ENCODE measurements around the gene GRPEL2. TPM values are rescaled to one million over a fixed set of nuclear protein-coding genes. Genes with fewer than 3 reads are reported as not detected.

GRPEL2 gene
- total and polyA plus RNA-seq, 8 donors, result 1.4 to 19.1 (median 7.0) TPM

GRCh38 chr5:149360272-149360671 is 15.0 kb downstream of the GRPEL2 start:
- DNase-seq, result no peak

GRCh38 chr5:149362541-149362940 is 17.2 kb downstream of the GRPEL2 start:
- peaks cover 7 to 20% (median 12%) of the 10 kb centered on the region in 4 donors for H3K4me1 ChIP-seq
- WGBS, 5 donors, result 89 to 94% (median 92%) methylated on average over 7 to 12 of the region's 12 CpGs
- H3K36me3 ChIP-seq, result no peaks in the 10 kb centered on the region
- TF ChIP-seq POLR2AphosphoS5 (IDR thresholded peaks at IDR 0.05) (no peak), EP300 (IDR thresholded peaks at IDR 0.05) (no peak), CTCF (IDR thresholded peaks at IDR 0.05) (no peak), POLR2A (IDR thresholded peaks at IDR 0.05) (no peak)
- intact Hi-C loops (cut with DNase I; ENCODE audit: low total_unique reads), result no loop called here
- no peak overlapping the region for H3K27ac ChIP-seq
- no peaks in the 10 kb centered on the region for H3K9me3 ChIP-seq
- H3K4me3 ChIP-seq, result no peak overlapping the region
- DNase-seq, result no peak
- H3K27me3 ChIP-seq, result no peaks in the 10 kb centered on the region

More at GRCh38 chr5:149360272-149360671, 15.0 kb downstream of the GRPEL2 start:
- H3K4me3 ChIP-seq, result no peak overlapping the region
- intact Hi-C loops (cut with DNase I; ENCODE audit: low total_unique reads), result no loop called here
- no peak for TF ChIP-seq EP300 (IDR thresholded peaks at IDR 0.05)
- no peak for TF ChIP-seq POLR2A (IDR thresholded peaks at IDR 0.05)
- no peak for TF ChIP-seq POLR2AphosphoS5 (IDR thresholded peaks at IDR 0.05)
- no peak for TF ChIP-seq CTCF (IDR thresholded peaks at IDR 0.05)
- H3K27me3 ChIP-seq, result no peaks in the 10 kb centered on the region
- peaks cover 0 to 5% (median 3%) of the 10 kb centered on the region in 4 donors for H3K36me3 ChIP-seq
- WGBS, 5 donors, result 68 to 93% (median 78%) methylated on average over 1 of the region's 1 CpG
- H3K4me1 ChIP-seq, result peaks cover 11 to 21% (median 15%) of the 10 kb centered on the region in 4 donors
- H3K9me3 ChIP-seq, result no peaks in the 10 kb centered on the region
- no peak overlapping the region for H3K27ac ChIP-seq

GRCh38 chr5:149363358-149363757 is 18.1 kb downstream of the GRPEL2 start:
- TF ChIP-seq EP300 (IDR thresholded peaks at IDR 0.05) (no peak), POLR2AphosphoS5 (IDR thresholded peaks at IDR 0.05) (no peak)
- DNase-seq, result no peak
- Histone ChIP-seq H3K4me1 (peaks cover 1 to 23% (median 13%) of the 10 kb centered on the region in 4 donors), H3K27ac (no peak overlapping the region), H3K27me3 (no peaks in the 10 kb centered on the region), H3K4me3 (no peak overlapping the region), H3K9me3 (no peaks in the 10 kb centered on the region), H3K36me3 (no peaks in the 10 kb centered on the region)
- intact Hi-C loops (cut with DNase I; ENCODE audit: low total_unique reads), result no loop called here

- Histone ChIP-seq H3K4me1 (peaks cover 0 to 18% (median 9%) of the 10 kb centered on the region in 4 donors), H3K27ac (no peak overlapping the region), H3K9me3 (no peaks in the 10 kb centered on the region), H3K27me3 (no peaks in the 10 kb centered on the region), H3K4me3 (no peak overlapping the region), H3K36me3 (no peaks in the 10 kb centered on the region)
- no peak for DNase-seq
- no peak for TF ChIP-seq POLR2AphosphoS5 (IDR thresholded peaks at IDR 0.05)
- intact Hi-C loops (cut with DNase I; ENCODE audit: low total_unique reads), result no loop called here
- WGBS, 5 donors, result 94 to 97% (median 95%) methylated on average over 9 of the region's 9 CpGs
These were observed 18.6 kb downstream of the GRPEL2 start for GRCh38 chr5:149363936-149364335.

- intact Hi-C loops (cut with DNase I; ENCODE audit: low total_unique reads), result no loop called here
- no peaks in the 10 kb centered on the region for H3K27me3 ChIP-seq
- 86 to 94% (median 91%) methylated on average over 2 of the region's 2 CpGs for WGBS, 5 donors
- H3K27ac ChIP-seq, result no peak overlapping the region
- H3K4me1 ChIP-seq, result peaks cover 0 to 14% (median 9%) of the 10 kb centered on the region in 4 donors
- no peak for DNase-seq
- TF ChIP-seq POLR2AphosphoS5 (IDR thresholded peaks at IDR 0.05) (no peak), EP300 (IDR thresholded peaks at IDR 0.05) (no peak), CTCF (IDR thresholded peaks at IDR 0.05) (no peak), POLR2A (IDR thresholded peaks at IDR 0.05) (no peak)
- H3K36me3 ChIP-seq, result no peaks in the 10 kb centered on the region
- H3K4me3 ChIP-seq, result no peak overlapping the region
- no peaks in the 10 kb centered on the region for H3K9me3 ChIP-seq
These were observed 19.4 kb downstream of the GRPEL2 start for GRCh38 chr5:149364719-149365118.
